ENCODE results near the gene GNRH2. TPM values are rescaled to one million over a fixed set of nuclear protein-coding genes. Genes with fewer than 3 reads are reported as not detected.

GNRH2 gene
- total RNA-seq (2021; fragmentation: NEBNext Ultra II Directional; extraction: Animal tissue kit (Norgen Biotek cat#: 25700)): 0.61 and 0.82 TPM in 2 replicates
- polyA plus RNA-seq (2011; rRNA removed): 0.09 and 0.16 TPM in 2 replicates
- 0.16 TPM for polyA plus RNA-seq (2011; cell fraction: cytosol; rRNA removed)
- 1.5 TPM for polyA plus RNA-seq (2011; cell fraction: nucleus; rRNA removed)
- polyA plus RNA-seq (2012, experiment 1 of 2): 0.27 to 0.90 TPM (median 0.64 TPM) in 3 of 4 replicates, not detected in the other
- polyA plus RNA-seq (2012, experiment 2 of 2): not detected
- not detected for polyA plus RNA-seq (2013, experiment 1 of 2)
- polyA plus RNA-seq (2013, experiment 2 of 2): 0.18 TPM
- polyA minus RNA-seq (2011; rRNA and poly(A)+ RNA removed): 0.34 and 1.4 TPM in 2 replicates
- not detected for polyA minus RNA-seq (2011; cell fraction: cytosol; rRNA and poly(A)+ RNA removed)
- polyA minus RNA-seq (2011; cell fraction: nucleus; rRNA and poly(A)+ RNA removed): 2.2 TPM
- long read RNA-seq, experiment 1: 0 reads
- long read RNA-seq, experiment 2: 0 reads

GRCh38 chr20:3043322-3043721 lies at the start of gene GNRH2:
TSS of gene GNRH2 (plus strand) at chr20:3043622. CDS start at chr20:3044415, 793 bp downstream.
- Histone ChIP-seq H3K27ac (ENCODE audit: low read depth, low read length) (no peak within 1 kb of the TSS), H2BK20ac (ENCODE audit: low read length) (no peak within 1 kb of the TSS), H3K4me1 (replicated peaks in 1 of 4; ENCODE audit: control insufficient read depth in 3 of 4, insufficient read depth in 4 of 4, low read length in 3 of 4) (peaks cover 2 to 12% (median 9%) of the 10 kb centered on the region in 4 experiments; a peak in 6 of 7 replicates), H2BK12ac (ENCODE audit: low read depth, low read length) (no peak within 1 kb of the TSS), H4K91ac (replicated peaks; ENCODE audit: insufficient read length, low read length) (peak within 1 kb of the TSS; percentile 17), H3K4me3 (ENCODE audit: extremely low read depth in 1 of 4, insufficient read depth in 2 of 4, low read depth in 3 of 4, low read length in 4 of 4) (no peak within 1 kb of the TSS; a peak in 1 of 8 replicates), H3K56ac (replicated peaks; ENCODE audit: insufficient read length, low read depth, low read length) (no peak within 1 kb of the TSS), H3K14ac (ENCODE audit: insufficient read length) (no peak within 1 kb of the TSS), H3K23me2 (ENCODE audit: low read depth, low read length) (peaks cover 8% of the 10 kb centered on the region), H3K9me3 (ENCODE audit: insufficient read depth in 2 of 2, low read depth in 1 of 2, low read length in 1 of 2) (no peaks in the 10 kb centered on the region), H4K5ac (ENCODE audit: insufficient read length, low read depth, low read length) (no peak within 1 kb of the TSS), H3K27me3 (replicated peaks in 1 of 4; ENCODE audit: control insufficient read depth in 3 of 4, extremely low read depth in 1 of 4, insufficient read depth in 3 of 4, low read length in 3 of 4) (no peaks in the 10 kb centered on the region), H3K4me2 (ENCODE audit: insufficient read depth in 1 of 2, low read depth in 2 of 2, low read length in 2 of 2) (peak within 1 kb of the TSS in 1 of 2 experiments; percentile 59; a peak in 1 of 4 replicates), H3K18ac (ENCODE audit: extremely low read depth, low read length) (no peak within 1 kb of the TSS), H2AK5ac (ENCODE audit: low read depth, low read length) (no peak within 1 kb of the TSS), H3K9ac (replicated peaks in 1 of 4; ENCODE audit: extremely low read depth in 1 of 4, low read depth in 3 of 4, low read length in 3 of 4) (no peak within 1 kb of the TSS), H2BK120ac (replicated peaks; ENCODE audit: low read depth, low read length) (no peak within 1 kb of the TSS), H3K79me1 (ENCODE audit: low read depth, low read length) (peaks cover 5% of the 10 kb centered on the region), H3K79me2 (ENCODE audit: control insufficient read depth in 1 of 2, insufficient read depth in 2 of 2, low read length in 2 of 2) (peaks cover 0 to 6% of the 10 kb centered on the region in 2 experiments; a peak in 1 of 4 replicates), H2BK5ac (ENCODE audit: low read depth, low read length) (peak within 1 kb of the TSS; percentile 53; the same call in 1 of the 2 replicates), H3K23ac (ENCODE audit: insufficient read length) (no peak within 1 kb of the TSS), H2BK15ac (ENCODE audit: low read length) (0 out of 2 replicates have a peak within 1 kb of the TSS, but pooled peaks have one; percentile 16), H4K20me1 (replicated peaks in 1 of 2; ENCODE audit: control insufficient read depth in 1 of 2, insufficient read depth in 2 of 2, low read length in 2 of 2) (peaks cover 0 to 2% of the 10 kb centered on the region in 2 experiments), H3K4ac (replicated peaks; ENCODE audit: insufficient read length, low read depth, low read length) (no peak within 1 kb of the TSS), H3K36me3 (ENCODE audit: control insufficient read depth in 2 of 4, insufficient read depth in 4 of 4, low read length in 3 of 4) (peaks cover 8 to 22% (median 18%) of the 10 kb centered on the region in 4 experiments; a peak in 6 of 8 replicates), H2AFZ (ENCODE audit: low read length) (no peak within 1 kb of the TSS), H4K8ac (ENCODE audit: extremely low read depth, insufficient read depth, low read length) (peak within 1 kb of the TSS; percentile 29; the same call in 1 of the 2 replicates)
- DNase-seq (ENCODE audit: low read depth in 1 of 2, low spot score in 2 of 2): no peak
- POLR2A ChIA-PET (ENCODE audit: partially characterized antibody): interaction anchor here (1.8 kb wide), 1 partner anchor 29 kb away, joined by 4 read pairs; the partner anchor contains the start of gene OXT
- CTCF ChIA-PET (ENCODE audit: partially characterized antibody): interaction anchor here (0.6 to 1.5 kb wide), 3 partner anchors 9 to 178 kb away, joined by 3 to 5 read pairs (median 3); no protein-coding TSS in a partner anchor
- TF ChIP-seq JUN (IDR thresholded peaks at IDR 0.05; ENCODE audit: low read depth, low read length) (no peak), BCL11A (IDR thresholded peaks at IDR 0.05; ENCODE audit: low read depth in 2 of 2, low read length in 2 of 2) (no peak), POLR2AphosphoS5 (IDR thresholded peaks at IDR 0.05; ENCODE audit: low read depth, low read length) (no peak), MAX (IDR thresholded peaks at IDR 0.05) (no peak), BACH1 (IDR thresholded peaks at IDR 0.05; ENCODE audit: low read length) (no peak), EP300 (IDR thresholded peaks at IDR 0.05; ENCODE audit: borderline replicate concordance in 1 of 2, low read depth in 2 of 2, low read length in 2 of 2) (no peak), ATF3 (IDR thresholded peaks at IDR 0.05; ENCODE audit: insufficient read depth, low read depth, low read length) (no peak), CREB1 (IDR thresholded peaks at IDR 0.05) (no peak), NRF1 (IDR thresholded peaks at IDR 0.05; ENCODE audit: low read depth, low read length) (no peak)
- 92% methylated on average over 3 of the region's 3 CpGs; no CpG with 5 or more reads in 1 of the 2 experiments for WGBS, 2 experiments (ENCODE audit: extremely low coverage in 1 of 2, insufficient coverage in 1 of 2, insufficient read length in 1 of 2, insufficient replicate concordance in 2 of 2, low coverage in 1 of 2, low lambda C conversion rate in 2 of 2, missing lambda C conversion rate in 1 of 2)
- no peak for FAIRE-seq

Measured in H1 (cell line).